Measurements from ENCODE around the gene INPP5F.

GRCh38 chr10:119703903-119704508 is 21.8 kb upstream of the INPP5F start:
- TF ChIP-seq POLR2A (IDR thresholded peaks at IDR 0.05; ENCODE audit: low read length) (no peak), GATA1 (IDR thresholded peaks at IDR 0.05; ENCODE audit: low read depth, low read length) (no peak)
